ENCODE data around the gene RNF8. TPM values are rescaled to one million over a fixed set of nuclear protein-coding genes. Genes with fewer than 3 reads are reported as not detected.

RNF8 gene
- total RNA-seq, 1 donor from 2014 or later = 18.7 TPM

GRCh38 chr6:37409501-37409900 lies 55.7 kb downstream of the RNF8 start:
- H3K4me3 Mint-ChIP-seq = no peak overlapping the region
- DNase-seq = no peak
- no peaks in the 10 kb centered on the region for H3K9me3 Mint-ChIP-seq
- H3K27ac Mint-ChIP-seq = no peak overlapping the region
- no peak for ATAC-seq (ENCODE audit: low read depth)
- no peaks in the 10 kb centered on the region for H3K4me1 Mint-ChIP-seq
- intact Hi-C loops (cut with micrococcal nuclease) = no loop called here
- ChIA-PET CTCF (no interaction called here), POLR2A (no interaction called here)
- peaks cover 2% of the 10 kb centered on the region for H3K27me3 Mint-ChIP-seq
- no peak for TF ChIP-seq CTCF (IDR thresholded peaks at IDR 0.05)
- H3K36me3 Mint-ChIP-seq (ENCODE audit: low read depth) = no peaks in the 10 kb centered on the region

- no peak for ATAC-seq (ENCODE audit: low read depth)
- intact Hi-C loops (cut with micrococcal nuclease) = no loop called here
- no peak for DNase-seq
- H3K4me1 Mint-ChIP-seq = no peaks in the 10 kb centered on the region
- no peak for TF ChIP-seq CTCF (IDR thresholded peaks at IDR 0.05)
- no peaks in the 10 kb centered on the region for H3K36me3 Mint-ChIP-seq (ENCODE audit: low read depth)
- CTCF ChIA-PET = no interaction called here
- no peak overlapping the region for H3K27ac Mint-ChIP-seq
- POLR2A ChIA-PET = no interaction called here
- H3K9me3 Mint-ChIP-seq = peaks cover 2% of the 10 kb centered on the region
- no peaks in the 10 kb centered on the region for H3K27me3 Mint-ChIP-seq
- H3K4me3 Mint-ChIP-seq = no peak overlapping the region
Observed at GRCh38 chr6:37417393-37417792, 63.6 kb downstream of the RNF8 start.

GRCh38 chr6:37418722-37419121 lies 64.9 kb downstream of the RNF8 start:
- ATAC-seq (ENCODE audit: low read depth) (no peak), DNase-seq (no peak)
- ChIA-PET CTCF (no interaction called here), POLR2A (no interaction called here)
- Mint-ChIP-seq H3K9me3 (peaks cover 2% of the 10 kb centered on the region), H3K27me3 (no peaks in the 10 kb centered on the region), H3K27ac (no peak overlapping the region), H3K4me1 (no peaks in the 10 kb centered on the region), H3K36me3 (ENCODE audit: low read depth) (no peaks in the 10 kb centered on the region), H3K4me3 (no peak overlapping the region)
- intact Hi-C loops (cut with micrococcal nuclease) = no loop called here
- TF ChIP-seq CTCF (IDR thresholded peaks at IDR 0.05) = no peak

- Mint-ChIP-seq H3K27me3 (peaks cover 2% of the 10 kb centered on the region), H3K9me3 (peaks cover 5% of the 10 kb centered on the region), H3K36me3 (ENCODE audit: low read depth) (no peaks in the 10 kb centered on the region), H3K4me3 (no peak overlapping the region), H3K27ac (no peak overlapping the region), H3K4me1 (no peaks in the 10 kb centered on the region)
- no peak for TF ChIP-seq CTCF (IDR thresholded peaks at IDR 0.05)
- ATAC-seq (ENCODE audit: low read depth) (no peak), DNase-seq (no peak)
- CTCF ChIA-PET = no interaction called here
- intact Hi-C loops (cut with micrococcal nuclease) = no loop called here
- POLR2A ChIA-PET = no interaction called here
Observed at GRCh38 chr6:37426058-37426944, 72.5 kb downstream of the RNF8 start.

GRCh38 chr6:37426945-37427510 lies 73.2 kb downstream of the RNF8 start:
- TF ChIP-seq CTCF (IDR thresholded peaks at IDR 0.05) = no peak
- intact Hi-C loops (cut with micrococcal nuclease) = no loop called here
- POLR2A ChIA-PET = no interaction called here
- CTCF ChIA-PET = no interaction called here
- Mint-ChIP-seq H3K36me3 (ENCODE audit: low read depth) (no peaks in the 10 kb centered on the region), H3K4me1 (peaks cover 1% of the 10 kb centered on the region), H3K27ac (no peak overlapping the region), H3K4me3 (no peak overlapping the region), H3K27me3 (peaks cover 2% of the 10 kb centered on the region), H3K9me3 (peaks cover 5% of the 10 kb centered on the region)
- ATAC-seq (ENCODE audit: low read depth) (no peak), DNase-seq (no peak)

All from activated B cell treated with CpG ODN at 0.5 μM for 24 hours (primary cell).